CD4-positive, alpha-beta T cell treated with Interferon gamma for 1 hour (primary cell): Measurements from ENCODE around the gene BTK.

Experiments
- DNase-seq: peaks from one replicate; pipeline ENCODE4 v3.0.0-alpha.2; 2020

Gene BTK

DNA sequence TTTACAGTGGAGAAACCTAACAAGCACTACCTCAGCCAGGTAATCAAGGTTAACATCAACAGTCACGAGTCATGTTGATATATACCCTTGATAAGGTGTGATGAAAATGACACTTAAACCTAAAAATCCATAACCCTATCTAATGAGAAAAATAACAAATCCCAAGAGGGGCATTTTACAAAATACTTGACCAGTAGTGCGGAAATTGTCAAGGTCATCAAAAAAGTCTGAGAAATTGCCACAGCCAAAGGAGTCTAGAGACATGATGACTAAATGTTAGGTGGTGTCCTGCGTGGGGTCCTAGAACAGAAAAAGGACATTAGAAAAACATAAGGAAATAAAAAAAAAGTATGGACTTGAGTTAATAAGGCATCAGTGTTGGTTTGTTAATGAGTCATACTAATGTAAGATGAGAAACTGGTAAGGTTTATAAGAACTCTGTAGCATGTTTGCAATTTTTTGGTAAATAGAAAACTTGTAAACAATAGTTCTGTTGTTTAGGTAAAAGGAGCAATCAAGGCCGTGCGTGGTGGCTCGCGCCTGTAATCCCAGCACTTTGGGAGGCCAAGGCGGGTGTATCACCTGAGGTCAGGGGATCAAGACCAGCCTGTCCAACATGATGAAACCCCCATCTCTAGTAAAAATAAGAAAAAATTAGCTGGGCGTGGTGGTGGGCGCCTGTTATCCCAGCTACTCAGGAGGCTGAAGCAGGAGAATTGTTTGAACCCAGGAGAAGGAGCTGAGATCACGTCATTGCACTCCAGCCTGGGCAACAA lies 7.7 kb upstream of the BTK start:
- no peak for DNase-seq

DNA sequence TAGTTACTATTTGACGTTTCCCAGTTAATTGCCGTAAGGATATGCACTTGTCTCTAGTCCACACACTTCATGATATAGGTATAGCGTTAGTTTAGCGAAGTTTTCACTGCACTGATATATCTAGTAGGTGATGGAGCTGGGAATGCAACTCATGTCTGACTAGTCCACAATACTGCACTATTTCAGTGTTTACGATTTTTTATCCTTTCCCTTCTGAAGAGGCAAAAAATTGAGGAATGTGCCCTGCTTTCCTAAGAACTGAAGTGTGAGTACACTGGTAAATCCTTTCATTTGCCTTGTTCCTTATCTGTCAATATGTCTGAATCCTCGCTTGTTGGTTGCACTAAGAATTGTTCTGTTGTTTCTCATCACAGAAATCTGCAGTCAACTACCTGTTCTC lies 5.8 kb upstream of the BTK start:
- DNase-seq = no peak

DNA sequence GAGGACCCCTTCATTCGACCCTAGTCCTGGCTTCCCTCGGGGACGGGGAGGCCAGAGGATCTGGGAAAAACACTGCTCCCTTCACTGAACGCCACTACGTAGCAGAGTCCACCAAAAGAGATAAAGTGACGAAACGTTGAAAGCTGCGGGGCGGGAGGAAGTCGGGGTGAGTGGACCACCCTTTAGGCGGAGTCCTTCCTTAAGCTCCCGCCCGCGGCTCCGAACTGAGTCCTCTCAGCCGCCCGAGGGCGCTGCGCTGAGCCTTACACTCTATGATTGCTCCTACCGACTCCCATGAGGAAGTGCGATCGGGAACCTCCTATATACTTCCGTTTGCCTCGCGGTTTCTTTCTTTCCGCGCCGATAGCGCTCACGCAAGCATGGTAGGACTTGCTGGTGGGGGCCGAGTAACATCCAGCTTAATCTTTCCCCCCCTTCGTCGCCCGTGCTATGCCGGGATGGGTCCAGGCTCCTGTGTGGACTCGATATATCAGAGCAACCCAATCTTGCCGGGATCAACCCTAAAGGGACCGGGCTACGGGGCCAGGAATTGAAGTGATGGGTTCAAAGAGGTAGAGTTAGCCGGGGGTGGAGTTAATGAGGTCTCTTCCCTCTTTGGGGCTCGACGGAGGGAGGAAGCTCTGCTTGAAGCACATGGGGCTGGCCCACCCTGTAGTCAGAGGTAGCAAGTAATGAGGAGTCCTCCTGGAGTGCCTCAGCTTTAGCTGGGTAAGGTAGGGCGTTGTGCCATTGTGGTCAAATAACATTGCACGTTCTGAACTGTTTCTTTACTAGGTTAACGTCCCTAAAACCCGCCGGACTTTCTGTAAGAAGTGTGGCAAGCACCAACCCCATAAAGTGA lies 4.9 kb upstream of the BTK start, which contains the start of gene RPL36A:
Gene RPL36A, plus strand, starts transcription at position 348 of the 862 bp plus-strand sequence. Its CDS starts 33 bp downstream, at position 381.
- peak; percentile 85 for DNase-seq

DNA sequence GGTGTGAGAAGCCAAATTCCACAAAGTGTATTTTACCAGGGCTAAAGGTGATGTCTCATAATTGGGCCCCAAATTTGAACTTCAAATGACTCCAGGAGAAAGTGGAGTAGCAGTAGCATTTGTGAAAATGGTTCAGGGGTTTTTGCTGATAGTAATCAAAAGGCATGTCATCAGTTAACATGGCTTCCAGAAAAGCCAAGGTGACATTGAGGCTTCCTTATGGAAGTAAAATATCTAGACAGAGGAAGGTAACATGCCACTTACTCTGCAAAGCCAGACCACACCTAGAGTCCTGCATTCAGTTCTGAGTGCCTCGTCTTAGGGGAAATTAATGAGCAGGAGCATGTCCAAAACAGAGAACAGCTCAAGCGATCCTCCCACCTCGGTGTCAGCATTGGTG lies 2.6 kb upstream of the BTK start:
- DNase-seq = no peak

DNA sequence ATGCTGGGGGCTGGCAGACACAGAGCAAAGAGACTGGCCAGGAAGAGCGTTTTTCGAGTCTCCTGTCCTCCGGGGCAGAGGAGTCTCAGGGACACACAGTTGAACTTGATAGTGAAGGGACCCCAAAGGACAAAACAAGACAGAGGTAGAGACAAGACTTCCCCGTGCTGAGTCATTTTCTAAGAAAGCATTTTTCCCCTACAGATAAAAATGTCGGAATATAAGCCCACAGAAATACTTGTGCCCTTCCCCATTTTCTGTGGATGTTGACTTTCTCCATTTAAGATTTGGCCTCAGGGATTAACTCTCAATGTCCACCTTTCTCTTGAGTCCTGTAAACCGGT lies 523 bp upstream of the BTK start:
- DNase-seq = no peak

DNA sequence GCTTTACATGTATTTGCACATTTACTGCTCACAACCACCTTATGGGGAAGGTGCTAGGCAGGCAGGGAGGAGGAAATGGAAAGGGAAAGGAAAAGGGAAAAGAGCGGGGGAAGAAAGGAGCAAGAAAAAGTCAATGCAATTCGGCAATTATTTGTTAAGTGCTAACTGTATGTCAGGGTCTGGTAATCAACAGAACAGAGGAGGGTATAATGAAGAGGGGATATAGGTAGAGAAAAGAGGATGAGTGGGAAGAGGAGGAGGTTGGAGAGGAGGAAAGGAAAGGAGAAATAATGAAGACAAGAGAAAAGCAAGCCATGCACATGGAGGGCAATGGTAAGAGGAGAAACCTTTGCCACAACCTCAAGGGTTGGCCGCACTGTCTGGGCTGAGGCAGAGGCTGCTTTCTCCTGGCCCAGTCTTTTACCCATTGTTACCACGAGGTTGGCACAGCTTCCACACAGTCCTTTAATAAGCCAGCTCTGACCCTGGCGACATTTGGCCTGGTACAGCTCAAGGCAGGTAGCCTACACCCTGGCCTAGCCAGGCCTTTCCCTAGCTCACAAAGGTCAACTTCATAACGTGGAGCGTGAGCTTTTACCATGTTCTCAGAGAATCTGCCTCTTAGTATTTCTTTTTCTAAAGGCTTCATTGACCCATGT lies 836 bp downstream of the BTK start:
- no peak for DNase-seq

DNA sequence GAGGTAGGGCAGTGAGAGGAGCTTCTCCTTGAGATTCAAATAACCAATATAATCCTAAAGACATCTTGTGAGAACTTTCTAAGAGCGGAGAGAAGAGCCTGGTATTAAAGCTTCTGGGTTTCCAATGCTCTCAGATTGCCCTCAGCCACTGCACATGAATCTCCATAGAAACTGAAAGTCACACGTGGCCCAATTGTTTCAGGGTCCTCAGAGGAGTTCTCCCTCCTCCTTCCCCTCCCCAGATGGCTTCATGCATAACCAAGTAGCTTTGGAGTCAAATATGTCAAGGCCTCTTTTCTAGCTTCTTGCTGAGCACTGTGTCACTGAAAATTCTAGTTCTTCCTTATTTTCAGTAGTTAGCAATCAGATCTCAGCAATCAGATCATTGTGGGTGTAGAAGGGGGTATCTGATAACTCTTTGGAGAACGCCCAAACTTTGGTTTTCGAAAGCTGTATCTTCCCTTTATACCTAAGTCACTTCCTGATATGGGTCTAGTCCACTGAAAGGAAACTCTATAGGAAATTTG lies 2.2 kb downstream of the BTK start:
- no peak for DNase-seq

DNA sequence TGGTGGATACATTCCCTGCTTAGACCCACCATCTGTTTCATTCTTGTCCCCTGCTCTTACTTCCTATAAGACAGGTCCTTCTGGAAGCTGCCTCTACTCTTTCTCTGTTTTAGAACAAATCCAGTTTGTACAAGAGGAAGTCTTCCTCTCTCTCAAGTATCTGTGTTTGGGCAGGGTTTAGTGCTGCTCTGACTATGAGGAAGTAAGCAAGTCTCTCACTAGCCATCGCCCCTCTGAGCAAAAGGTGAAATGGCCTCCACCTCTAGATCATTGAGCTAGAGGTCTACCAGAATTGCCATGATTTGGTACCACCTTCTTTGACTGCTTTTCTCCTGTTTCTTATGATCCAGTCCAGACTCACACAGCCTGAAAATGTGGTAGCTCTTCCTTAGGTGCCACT lies 8.4 kb downstream of the BTK start:
- DNase-seq = no peak

DNA sequence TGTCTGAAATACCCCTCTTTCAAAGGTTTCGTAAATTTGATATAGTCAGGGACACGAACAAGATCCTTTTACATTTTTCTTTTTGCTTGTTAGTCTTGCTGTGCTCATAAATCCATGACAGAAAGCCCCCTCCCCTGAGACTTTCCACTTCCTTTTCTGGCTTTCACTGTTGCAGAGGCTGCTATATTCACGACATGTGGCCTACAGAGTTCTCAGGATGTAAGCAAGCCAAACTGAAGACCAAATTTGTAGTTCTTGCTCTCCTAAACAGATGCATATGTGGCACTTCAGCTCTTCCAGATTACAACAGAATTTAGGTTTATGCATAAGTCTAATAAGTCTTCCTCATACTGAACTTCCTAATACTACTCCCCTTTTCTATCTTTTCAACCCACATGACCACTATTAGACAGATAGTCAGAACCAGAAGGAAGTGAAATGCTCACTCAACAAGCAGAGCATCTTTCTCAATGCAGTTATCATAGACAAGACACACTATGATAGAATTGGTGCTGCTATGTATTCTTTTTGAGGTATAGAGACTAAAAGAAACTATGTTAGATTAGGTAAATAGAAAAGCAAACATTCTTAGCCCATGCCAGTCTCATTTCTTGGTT lies 15.0 kb downstream of the BTK start:
- DNase-seq = no peak

DNA sequence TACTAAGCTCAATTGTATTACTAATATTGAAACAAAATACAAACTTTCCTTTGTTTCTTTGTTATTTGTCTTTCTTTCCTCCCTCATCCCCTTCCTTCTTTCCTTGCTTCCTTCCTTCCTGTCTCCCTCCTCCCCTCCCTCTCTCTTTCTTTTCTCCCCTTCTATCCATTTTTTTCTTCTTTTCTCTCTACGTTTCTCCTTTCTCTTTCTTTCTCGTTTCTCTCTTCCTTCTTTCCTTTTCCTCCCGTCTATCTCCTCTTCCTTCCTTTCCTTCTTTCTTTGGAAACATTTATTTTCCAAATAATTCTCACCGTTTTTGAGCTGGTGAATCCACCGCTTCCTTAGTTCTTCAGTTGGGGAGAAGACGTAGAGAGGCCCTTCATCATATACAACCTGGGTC lies 16.3 kb downstream of the BTK start:
- DNase-seq = no peak

DNA sequence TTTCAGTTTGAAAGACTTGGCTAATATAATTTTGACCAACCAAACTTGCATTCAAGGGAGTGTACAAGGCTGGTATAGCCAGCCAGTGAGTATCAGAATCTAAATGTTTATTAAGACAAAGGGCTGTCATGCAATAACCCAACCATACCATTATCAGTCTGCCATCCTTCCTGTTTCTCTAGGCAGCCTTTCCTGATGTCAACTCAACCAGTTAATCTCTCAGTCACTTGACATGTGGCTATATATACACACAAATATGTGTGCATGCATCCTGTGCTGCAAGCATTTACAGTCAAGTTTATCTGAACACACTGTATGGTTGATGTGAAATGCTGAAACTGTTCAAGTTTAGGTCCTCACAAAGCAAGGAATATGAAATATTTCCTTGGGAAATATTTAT lies 17.2 kb downstream of the BTK start:
- DNase-seq = no peak

DNA sequence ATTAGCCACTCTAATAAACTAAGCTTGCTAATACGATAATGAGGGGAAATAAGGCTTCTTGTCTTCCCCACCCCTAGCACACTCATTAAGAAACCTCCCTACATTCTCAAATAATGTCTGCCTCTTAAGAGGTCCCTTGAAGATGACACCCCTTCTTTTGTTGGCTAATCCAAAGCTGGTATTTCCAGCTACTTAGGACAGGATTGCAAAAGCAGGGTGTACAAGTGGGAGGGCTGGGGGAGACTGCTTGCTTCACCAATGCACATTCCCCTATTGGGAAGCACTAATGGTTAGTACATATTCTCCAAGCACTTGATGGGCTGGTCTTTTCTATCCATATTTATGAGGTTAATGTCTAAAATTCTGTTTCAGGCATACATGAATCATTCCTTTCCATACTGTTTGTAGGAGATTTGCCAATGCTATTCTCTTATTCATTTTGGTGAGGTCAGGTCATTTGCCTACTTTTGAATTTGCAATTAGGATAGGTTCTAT lies 20.6 kb downstream of the BTK start:
- no peak for DNase-seq

DNA sequence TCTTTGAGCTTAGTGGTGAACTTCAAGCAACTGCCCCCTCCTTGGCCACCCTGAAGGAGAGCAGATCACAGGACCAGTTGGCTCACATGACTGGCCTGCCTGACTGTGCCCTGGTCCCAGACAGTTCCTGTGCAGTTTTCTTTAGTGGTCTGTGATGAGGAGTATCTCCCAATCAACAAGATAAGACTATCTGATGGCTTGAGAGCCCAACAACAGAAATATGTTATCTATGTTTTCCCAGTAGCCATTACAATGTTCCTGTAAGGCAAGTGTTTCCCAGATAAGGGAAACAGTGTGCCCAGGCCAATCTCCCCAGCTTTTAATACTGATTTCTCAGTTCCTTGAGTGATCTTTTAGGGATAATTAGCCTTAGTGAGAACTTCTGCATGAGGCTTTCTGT lies 23.2 kb downstream of the BTK start:
- DNase-seq = no peak

DNA sequence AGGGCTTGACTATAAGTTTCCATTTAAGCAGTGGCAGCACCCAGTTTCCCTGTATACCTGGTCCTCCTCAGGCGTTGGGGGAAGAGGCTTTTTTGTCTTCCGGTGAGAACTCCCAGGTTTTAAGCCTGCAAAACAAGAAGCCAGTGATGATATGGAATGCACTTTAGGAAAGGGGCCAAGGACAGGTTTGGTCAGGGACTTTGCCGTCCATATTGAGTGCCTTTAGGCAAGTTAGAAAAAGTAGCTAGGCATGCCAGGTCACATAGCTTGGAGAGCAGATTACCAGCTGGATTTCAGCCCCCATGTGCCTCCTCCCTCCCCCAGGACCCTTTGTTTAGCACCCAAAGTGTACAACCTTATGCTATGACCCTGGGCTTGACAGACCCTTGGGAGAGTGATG lies 23.9 kb downstream of the BTK start:
- DNase-seq = no peak

DNA sequence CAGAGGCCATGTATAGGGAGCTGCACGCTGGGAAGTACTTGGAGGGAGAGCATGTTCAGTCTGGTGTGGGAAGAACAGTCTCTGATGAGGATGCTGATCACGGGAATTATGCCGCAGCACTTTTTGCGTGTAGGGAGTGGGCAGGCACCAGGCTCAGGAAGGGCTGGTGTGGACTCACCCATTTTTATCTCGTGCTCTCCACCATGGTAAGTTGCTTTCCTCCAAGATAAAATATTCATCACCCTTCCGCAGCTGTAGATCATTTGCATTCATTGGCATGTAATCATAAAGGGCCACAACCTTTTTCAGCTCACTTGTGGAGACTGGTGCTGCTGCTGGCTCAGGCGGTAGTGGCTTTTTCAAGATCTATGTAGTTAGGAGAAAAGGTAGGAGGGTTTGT lies 25.6 kb downstream of the BTK start:
- no peak for DNase-seq

DNA sequence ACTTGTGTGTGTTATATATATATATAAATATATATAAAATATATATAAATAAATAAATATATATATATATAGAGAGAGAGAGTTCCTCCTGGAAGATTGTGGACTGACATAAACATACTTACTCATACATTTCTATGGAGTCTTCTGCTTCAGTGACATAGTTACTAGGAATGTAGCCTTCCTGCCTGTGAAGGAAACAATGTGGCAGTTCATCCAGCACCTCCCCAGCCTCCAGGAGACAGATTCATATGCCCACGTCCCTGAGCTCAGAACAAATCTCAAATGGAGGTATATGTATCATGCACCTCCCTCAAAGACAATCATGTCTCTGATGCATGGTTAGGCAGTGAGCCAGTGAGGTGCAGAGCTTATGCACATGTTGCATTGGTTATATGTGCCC lies 26.0 kb downstream of the BTK start:
- DNase-seq = no peak

DNA sequence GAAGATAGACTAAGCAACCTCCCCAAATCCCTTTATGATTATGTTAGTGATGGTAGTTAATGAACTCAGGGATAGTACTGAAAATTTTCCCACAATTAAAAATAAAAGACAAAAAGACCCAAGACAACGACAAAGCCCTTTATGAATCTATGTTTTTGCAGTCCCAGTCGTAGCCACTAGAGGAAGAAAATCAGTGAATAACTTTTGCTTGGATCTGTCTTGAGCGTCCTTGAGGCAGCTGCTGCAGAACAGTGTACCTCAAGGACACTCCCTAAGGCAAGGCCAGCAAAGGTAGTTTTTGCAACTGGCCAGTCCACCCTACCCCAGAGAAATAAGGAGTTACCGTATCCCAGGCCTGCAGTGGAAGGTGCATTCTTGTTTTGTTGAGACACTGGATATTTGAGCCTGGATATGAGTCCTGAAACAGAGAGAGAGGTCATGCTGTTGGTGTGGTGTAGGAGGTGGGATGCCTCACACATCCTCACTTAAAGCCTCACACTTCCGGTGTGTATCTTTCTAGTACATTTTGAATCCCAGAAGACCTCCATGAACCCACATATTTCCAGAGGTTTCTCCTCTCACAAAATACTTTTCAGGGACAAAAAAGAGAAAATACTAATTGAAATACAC lies 28.7 kb downstream of the BTK start:
- DNase-seq = no peak

DNA sequence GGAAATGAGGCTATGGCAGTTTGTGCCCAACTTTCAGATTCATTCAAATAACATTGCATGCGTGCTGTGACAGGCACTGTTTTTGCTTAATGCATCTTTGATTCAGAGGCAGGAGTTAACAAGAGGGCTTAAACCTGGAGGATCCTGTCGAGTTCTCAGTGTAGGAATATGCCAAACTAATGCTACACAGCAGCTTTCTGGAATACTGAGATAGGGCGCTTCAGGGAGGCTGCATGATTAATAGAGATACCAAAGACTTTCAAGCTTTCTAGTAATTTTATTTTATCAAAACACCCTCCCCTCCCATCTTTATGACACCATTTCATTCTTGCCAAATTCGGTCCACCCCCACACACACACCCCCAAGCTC lies 36.8 kb downstream of the BTK start:
- no peak for DNase-seq

DNA sequence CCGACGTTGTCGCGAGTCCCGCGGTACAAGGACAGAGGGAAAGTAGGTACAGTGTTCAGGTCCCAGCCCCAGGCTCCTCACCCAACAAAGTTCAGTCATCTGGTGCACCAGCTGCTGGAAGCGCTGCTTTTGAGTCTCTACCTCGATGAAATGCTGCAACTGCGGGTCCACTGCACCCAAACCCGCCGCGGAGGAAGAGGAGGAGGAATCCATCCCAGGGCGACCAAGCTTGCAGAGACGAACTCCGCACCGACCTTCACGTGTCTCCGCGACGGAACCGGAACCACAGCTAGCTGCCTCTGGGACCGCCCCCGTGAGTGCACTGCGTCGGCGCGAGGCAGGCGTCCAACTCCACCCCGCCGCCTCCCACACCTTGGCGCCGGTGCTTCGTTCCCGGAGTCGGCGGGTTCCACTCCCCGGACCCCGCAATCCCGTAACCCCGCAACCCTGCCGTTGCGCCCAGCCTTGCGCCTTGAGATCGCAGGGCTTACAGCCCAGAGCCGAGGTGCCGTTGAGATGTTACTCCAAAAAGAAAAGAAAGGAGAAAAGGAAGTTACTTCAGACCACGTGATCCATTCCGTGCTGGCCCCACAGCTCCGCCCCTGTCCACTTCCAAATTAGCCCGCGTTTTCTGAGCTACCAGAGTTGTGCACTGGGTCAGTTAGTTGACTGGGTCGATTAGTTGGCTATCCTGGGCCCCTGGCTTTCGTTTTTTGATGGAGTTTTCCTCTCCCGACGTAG lies 37.4 kb downstream of the BTK start, which contains the start of gene TIMM8A:
Gene TIMM8A, minus strand, starts transcription at position 291 of the 741 bp plus-strand sequence. Its CDS starts 78 bp downstream, at position 213.
- DNase-seq = peak; percentile 71

DNA sequence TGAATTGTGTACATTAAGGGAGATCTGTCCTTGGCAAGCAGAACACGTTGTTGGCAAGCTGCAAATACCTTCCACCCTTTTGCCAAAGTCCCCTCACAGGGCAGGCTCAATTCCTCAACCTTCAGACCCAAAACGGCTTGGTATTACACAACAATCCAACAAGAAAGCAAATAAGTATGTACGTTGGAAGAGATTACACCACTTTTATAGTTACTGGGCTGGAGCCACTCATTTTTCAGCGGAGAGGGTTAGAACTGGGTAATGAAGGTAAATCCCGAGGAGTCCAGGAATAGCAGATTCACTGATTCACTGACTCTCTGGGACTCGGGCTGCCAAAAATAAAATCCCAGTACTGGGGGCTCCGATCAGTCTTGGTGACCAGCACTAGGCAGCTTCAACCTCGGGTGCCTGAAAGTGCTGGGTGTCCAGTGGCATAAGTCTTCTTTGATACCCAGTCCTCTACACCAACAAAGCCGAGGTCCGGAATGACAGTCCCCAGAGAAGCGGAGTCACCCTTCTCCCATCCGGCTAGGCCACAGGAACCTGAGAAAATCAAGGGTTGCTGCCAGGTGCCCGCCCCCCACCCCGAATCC lies 38.0 kb downstream of the BTK start:
- no peak for DNase-seq

DNA sequence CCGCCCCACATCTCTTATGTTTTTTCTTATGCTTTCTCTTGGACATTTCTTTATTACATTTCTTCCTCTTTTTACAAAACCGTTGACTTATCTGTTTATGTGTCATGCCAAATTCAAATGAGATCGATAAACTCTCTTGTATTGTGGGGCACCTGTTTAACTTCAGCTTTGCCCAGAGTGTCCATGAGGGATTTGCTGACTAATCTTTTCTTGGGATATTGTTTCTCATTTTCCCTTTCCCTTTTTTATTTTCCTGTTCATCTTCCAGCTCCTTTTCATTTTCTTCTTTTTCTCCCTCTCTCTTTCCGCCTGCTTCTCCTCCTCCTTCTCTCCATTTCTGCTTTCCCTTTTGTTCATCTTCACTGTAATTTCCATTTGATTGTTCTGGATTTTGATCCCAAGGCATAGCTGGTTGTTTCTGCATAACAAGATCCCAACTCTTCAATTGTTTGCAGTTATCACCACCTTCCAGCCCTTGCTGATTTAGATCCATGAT lies 48.2 kb downstream of the BTK start:
- no peak for DNase-seq
